Measurements from ENCODE around the gene BCAS4.
"Not testable (repeated sequence)": the region's sequence is repeated elsewhere in the genome, so short reads cannot be mapped to it uniquely, and the experiment has no call there.

Gene BCAS4

GRCh38 chr20:50874111-50874757 lies 79.4 kb downstream of the BCAS4 start:
- DNase-seq (ENCODE audit: low spot score) (no peak), FAIRE-seq (no peak)

- DNase-seq (ENCODE audit: low spot score) (no peak), FAIRE-seq (no peak)
Measured at GRCh38 chr20:50874758-50875665, 80.2 kb downstream of the BCAS4 start.

- no peak for FAIRE-seq
Measured at GRCh38 chr20:50876063-50876685, 81.3 kb downstream of the BCAS4 start.

GRCh38 chr20:50876816-50877215 lies 82.0 kb downstream of the BCAS4 start:
- no peak for DNase-seq (ENCODE audit: low spot score)

More at GRCh38 chr20:50876063-50876685, 81.3 kb downstream of the BCAS4 start:
- DNase-seq (ENCODE audit: low spot score): no peak

GRCh38 chr20:50877232-50877743 lies 82.4 kb downstream of the BCAS4 start:
- FAIRE-seq: no peak
- no peak for DNase-seq (ENCODE audit: low spot score)

More at GRCh38 chr20:50876816-50877215, 82.0 kb downstream of the BCAS4 start:
- FAIRE-seq: no peak

- no peak for FAIRE-seq
- no peak for DNase-seq (ENCODE audit: low spot score)
Measured at GRCh38 chr20:50879649-50880550, 85.0 kb downstream of the BCAS4 start.

GRCh38 chr20:50881759-50882424 lies 87.0 kb downstream of the BCAS4 start:
- FAIRE-seq: not testable (repeated sequence)

GRCh38 chr20:50883856-50884255 lies 89.0 kb downstream of the BCAS4 start:
- DNase-seq (ENCODE audit: low spot score): no peak
- no peak for FAIRE-seq

More at GRCh38 chr20:50881759-50882424, 87.0 kb downstream of the BCAS4 start:
- not testable (repeated sequence) for DNase-seq (ENCODE audit: low spot score)

- DNase-seq (ENCODE audit: low spot score): no peak
- no peak for FAIRE-seq
Measured at GRCh38 chr20:50885068-50885467, 90.2 kb downstream of the BCAS4 start.

- FAIRE-seq (no peak), DNase-seq (ENCODE audit: low spot score) (no peak)
Measured at GRCh38 chr20:50885781-50886180, 90.9 kb downstream of the BCAS4 start.

GRCh38 chr20:50886184-50886790 lies 91.4 kb downstream of the BCAS4 start:
- DNase-seq (ENCODE audit: low spot score) (no peak), FAIRE-seq (no peak)

- no peak for DNase-seq (ENCODE audit: low spot score)
- FAIRE-seq: no peak
Measured at GRCh38 chr20:50887576-50887975, 92.7 kb downstream of the BCAS4 start.

GRCh38 chr20:50891138-50891537 lies 96.3 kb downstream of the BCAS4 start:
- FAIRE-seq (no peak), DNase-seq (ENCODE audit: low spot score) (no peak)

- no peak for FAIRE-seq
Measured at GRCh38 chr20:50892394-50892793, 97.5 kb downstream of the BCAS4 start.

GRCh38 chr20:50893620-50894019 lies 98.8 kb downstream of the BCAS4 start:
- FAIRE-seq (no peak), DNase-seq (ENCODE audit: low spot score) (no peak)

More at GRCh38 chr20:50892394-50892793, 97.5 kb downstream of the BCAS4 start:
- DNase-seq (ENCODE audit: low spot score): no peak

- FAIRE-seq (no peak), DNase-seq (ENCODE audit: low spot score) (no peak)
Measured at GRCh38 chr20:50895111-50895830, 100.4 kb downstream of the BCAS4 start.

- DNase-seq (ENCODE audit: low spot score): no peak
- no peak for FAIRE-seq
Measured at GRCh38 chr20:50898475-50898874, 103.6 kb downstream of the BCAS4 start.

GRCh38 chr20:50900261-50900660 lies 105.4 kb downstream of the BCAS4 start:
- DNase-seq (ENCODE audit: low spot score) (no peak), FAIRE-seq (no peak)

- no peak for DNase-seq (ENCODE audit: low spot score)
- no peak for FAIRE-seq
Measured at GRCh38 chr20:50901301-50901700, 106.4 kb downstream of the BCAS4 start.

Data from RCC 7860 (cell line).